Thyroid gland (tissue), 4 donors: ENCODE results near the gene CFAP410. TPM values are rescaled to one million over a fixed set of nuclear protein-coding genes. Genes with fewer than 3 reads are reported as not detected.
"Not testable (repeated sequence)": the region's sequence is repeated elsewhere in the genome, so short reads cannot be mapped to it uniquely, and the experiment has no call there.

Experiments
- DNase-seq, 2 donors: peaks; one replicate each; pipeline ENCODE4 v3.0.0-alpha.2; 2019
- H3K27ac ChIP-seq, 3 donors: fragments of 200-600 bp; sonication (generic); 1 replicate in 2 of 3; 2 replicates in 1 of 3; pipeline ENCODE4 v1.5.1; 2016 to 2019; ENCODE audit warnings: mild to moderate bottlenecking in 1 of 3, moderate library complexity in 1 of 3
- H3K27me3 ChIP-seq: fragments of 200-600 bp; sonication (generic); one replicate; pipeline ENCODE4 v1.5.1; 2019
- H3K36me3 ChIP-seq, 2 donors: fragments of 200-600 bp; sonication (generic); one replicate each; pipeline ENCODE4 v1.5.1; 2016 to 2019
- H3K4me1 ChIP-seq, 2 donors: fragments of 200-600 bp; sonication (generic); one replicate each; pipeline ENCODE4 v1.5.1; 2017 to 2019
- H3K4me3 ChIP-seq, 3 donors: fragments of 200-600 bp; sonication (generic); replicated peaks in 1 of 3; 1 replicate in 2 of 3; 2 replicates in 1 of 3; pipeline ENCODE4 v1.5.1; 2016; ENCODE audit warnings: mild to moderate bottlenecking in 1 of 3
- H3K9me3 ChIP-seq: fragments of 200-600 bp; sonication (generic); one replicate; pipeline ENCODE4 v1.5.1; 2017
- CTCF ChIP-seq, 6 experiments: fragments of 200-600 bp in 3 of 6; fragments of 450-650 bp in 3 of 6; sonication (generic) in 3 of 6; IDR thresholded peaks; one replicate each; pipeline ENCODE4 v1.5.1; 2016 to 2019; ENCODE audit warnings: antibody characterized with exemption in 6 of 6, mild to moderate bottlenecking in 2 of 6, inconsistent platforms in 1 of 6, moderate library complexity in 1 of 6
- POLR2A ChIP-seq, 2 donors: fragments of 450-650 bp; IDR thresholded peaks; one replicate each; pipeline ENCODE4 v1.6.1; 2017; ENCODE audit warnings: antibody characterized with exemption in 2 of 2, mild to moderate bottlenecking in 2 of 2, moderate library complexity in 1 of 2
- WGBS, 2 donors: methylation state at CpG; one replicate each; pipeline ENCODE4 v1.1.5; 2017; 5-methylcytosine and 5-hydroxymethylcytosine counted together
- intact Hi-C: fragments of 100-400 bp; cut with DNase I; formaldehyde crosslinking; loops from one replicate; pipeline ENCODE4 v1.15.1; 2023
- total RNA-seq, 4 donors: library from RNA; depleted of rRNA; stranded (reverse); fragments of >200 nt; gene quantifications; one replicate each; pipeline ENCODE4 v1.2.3, GENCODE V29; 2016

Gene CFAP410
- total RNA-seq, 4 donors from 2014 or later: 55.2 to 93.4 (median 64.1) TPM

DNA sequence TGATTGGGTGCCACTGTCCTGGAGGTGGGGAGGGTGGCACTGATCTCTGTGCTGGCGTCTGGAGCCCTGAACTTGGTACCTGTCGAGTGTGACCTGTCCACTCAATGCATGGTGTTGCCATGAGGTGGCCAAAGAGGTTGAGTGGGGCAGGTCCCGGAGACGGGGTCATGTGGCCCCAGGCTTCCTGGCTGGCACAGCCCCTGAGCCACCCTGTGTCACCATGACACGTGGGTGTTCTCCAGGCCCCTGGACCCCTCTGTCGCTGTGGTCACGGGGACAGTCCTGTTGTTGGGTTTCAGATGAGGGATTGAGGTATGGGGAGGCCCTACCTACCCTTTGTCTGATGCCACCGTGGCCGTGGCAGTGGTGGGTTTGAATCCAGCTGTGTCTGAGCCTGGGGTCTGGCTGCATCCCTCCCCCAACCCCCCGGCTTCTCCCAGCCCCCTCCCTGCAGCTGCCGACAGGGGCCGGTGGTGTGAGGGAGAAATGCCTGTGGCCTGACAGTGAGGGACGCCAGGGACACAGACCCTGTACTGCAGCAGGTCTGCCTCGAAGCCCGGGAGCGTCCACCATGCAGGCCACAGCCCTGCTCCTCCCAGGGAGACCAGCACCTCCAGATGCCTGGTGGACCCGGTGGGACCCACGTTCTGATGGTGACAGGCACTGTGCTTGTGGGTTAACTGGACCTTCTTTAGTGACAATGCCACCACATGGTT is 26.2 kb upstream of the CFAP410 start:
- H3K27me3 ChIP-seq: no peaks in the 10 kb centered on the region

GRCh38 chr21:44364151-44365053 is 25.2 kb upstream of the CFAP410 start:
- no peaks in the 10 kb centered on the region for H3K4me1 ChIP-seq
- H3K4me3 ChIP-seq: no peak overlapping the region
- intact Hi-C loops: loop anchor here (5.0 to 10.0 kb wide), 2 partner anchors 38 to 60 kb away; no protein-coding TSS in a partner anchor
- no peak for DNase-seq
- TF ChIP-seq CTCF (IDR thresholded peaks at IDR 0.05) (no peak), POLR2A (IDR thresholded peaks at IDR 0.05) (no peak)
- no peak overlapping the region for H3K27ac ChIP-seq
- no peaks in the 10 kb centered on the region for H3K36me3 ChIP-seq
- H3K9me3 ChIP-seq: no peaks in the 10 kb centered on the region
- H3K27me3 ChIP-seq: no peaks in the 10 kb centered on the region
- WGBS, 2 donors: 73 to 86% methylated on average over 17 to 19 of the region's 22 CpGs

More for the DNA sequence above, 26.2 kb upstream of the CFAP410 start:
- no peak for DNase-seq
- 87 to 90% methylated on average over 9 to 10 of the region's 18 CpGs for WGBS, 2 donors
- intact Hi-C loops: loop anchor here (5.0 to 10.0 kb wide), 2 partner anchors 37 to 59 kb away; no protein-coding TSS in a partner anchor
- Histone ChIP-seq H3K27ac (no peak overlapping the region), H3K36me3 (no peaks in the 10 kb centered on the region), H3K4me3 (no peak overlapping the region), H3K4me1 (peaks cover 3 to 4% of the 10 kb centered on the region in 2 donors), H3K9me3 (no peaks in the 10 kb centered on the region)
- TF ChIP-seq CTCF (IDR thresholded peaks at IDR 0.05): no peak
- TF ChIP-seq POLR2A (IDR thresholded peaks at IDR 0.05): no peak

GRCh38 chr21:44363278-44363677 is 24.1 kb upstream of the CFAP410 start:
- no peak overlapping the region for H3K27ac ChIP-seq
- no peaks in the 10 kb centered on the region for H3K36me3 ChIP-seq
- H3K9me3 ChIP-seq: no peaks in the 10 kb centered on the region
- no peak overlapping the region for H3K4me3 ChIP-seq
- TF ChIP-seq CTCF (IDR thresholded peaks at IDR 0.05): no peak
- TF ChIP-seq POLR2A (IDR thresholded peaks at IDR 0.05): no peak
- no peak for DNase-seq
- intact Hi-C loops: loop anchor here (10.0 kb wide), 1 partner anchor 62 kb away; no protein-coding TSS in a partner anchor
- no peaks in the 10 kb centered on the region for H3K4me1 ChIP-seq
- WGBS, 2 donors: 93 to 96% methylated on average over 1 of the region's 1 CpG
- H3K27me3 ChIP-seq: no peaks in the 10 kb centered on the region

DNA sequence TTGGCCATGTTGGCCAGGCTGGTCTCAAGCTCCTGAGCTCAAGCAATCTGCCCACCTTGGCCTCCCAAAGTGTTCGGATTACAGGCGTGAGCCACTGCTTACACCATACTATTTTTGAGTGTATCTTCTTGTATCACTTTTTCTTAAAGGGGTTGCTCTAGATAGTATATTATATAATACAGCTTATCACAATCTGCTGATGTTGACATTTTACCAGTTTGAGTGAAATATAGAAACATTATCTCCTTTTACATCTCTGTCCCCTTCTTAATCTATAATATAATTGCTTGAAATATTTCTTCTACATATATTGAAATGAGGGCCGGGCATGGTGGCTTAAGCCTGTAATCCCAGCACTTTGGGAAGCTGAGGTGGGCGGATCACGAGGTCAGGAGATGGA is 22.7 kb upstream of the CFAP410 start:
- H3K27ac ChIP-seq, H3K9me3 ChIP-seq, H3K4me1 ChIP-seq, H3K4me3 ChIP-seq, H3K36me3 ChIP-seq, H3K27me3 ChIP-seq, DNase-seq: not testable (repeated sequence)
- intact Hi-C loops: loop anchor here (10.0 kb wide), 1 partner anchor 63 kb away; no protein-coding TSS in a partner anchor
- WGBS, 2 donors: 90 to 94% methylated on average over 5 of the region's 5 CpGs

DNA sequence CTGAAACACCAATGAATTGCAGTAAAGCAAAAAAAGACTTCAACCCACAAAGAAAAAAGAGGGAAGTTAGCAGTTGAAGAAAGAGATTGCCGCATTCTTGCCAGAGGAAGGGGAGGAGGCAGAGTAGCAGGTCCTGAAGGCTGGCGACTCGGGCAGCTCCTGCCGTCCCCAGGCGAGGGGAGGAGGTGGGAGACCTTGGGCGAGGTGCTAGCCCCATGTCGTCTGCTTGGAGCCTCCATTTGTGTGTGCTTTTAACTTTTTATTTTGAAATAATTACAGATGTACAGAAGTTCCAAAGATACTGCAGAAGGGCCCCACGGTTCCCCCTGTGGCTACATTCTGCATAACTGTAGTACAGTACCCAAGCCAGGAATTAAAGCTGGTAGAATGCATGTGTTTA is 21.0 kb upstream of the CFAP410 start:
- 59 to 65% methylated on average over 8 of the region's 8 CpGs for WGBS, 2 donors
- no peak for DNase-seq
- TF ChIP-seq CTCF (IDR thresholded peaks at IDR 0.05) (no peak), POLR2A (IDR thresholded peaks at IDR 0.05) (no peak)
- H3K27ac ChIP-seq: no peak overlapping the region
- H3K27me3 ChIP-seq: no peaks in the 10 kb centered on the region
- no peaks in the 10 kb centered on the region for H3K4me1 ChIP-seq
- no peak overlapping the region for H3K4me3 ChIP-seq
- no peaks in the 10 kb centered on the region for H3K36me3 ChIP-seq
- H3K9me3 ChIP-seq: no peaks in the 10 kb centered on the region
- intact Hi-C loops: loop anchor here (10.0 kb wide), 1 partner anchor 65 kb away; no protein-coding TSS in a partner anchor
